Liver (tissue), 9 donors: ENCODE results near the gene SLC9B1. TPM values are rescaled to one million over a fixed set of nuclear protein-coding genes. Genes with fewer than 3 reads are reported as not detected.

Source experiments
- DNase-seq: peaks from one replicate; pipeline ENCODE4 v3.0.0-alpha.2; 2017; ENCODE audit warnings: low spot score
- H3K27ac ChIP-seq, 2 donors: one replicate each; pipeline ENCODE4 v1.7.0; 2013; ENCODE audit warnings: inconsistent platforms in 2 of 2, low read length in 2 of 2, control low read depth in 1 of 2, low read depth in 1 of 2, mild to moderate bottlenecking in 1 of 2
- H3K27me3 ChIP-seq, 4 donors: one replicate each; pipeline versions ENCODE4 v1.6.1 to v1.7.0; 2013; ENCODE audit warnings: low read length in 3 of 4, inconsistent platforms in 1 of 4, mild to moderate bottlenecking in 1 of 4, moderate library complexity in 1 of 4; ENCODE audit not compliant: control insufficient read depth in 4 of 4, insufficient read depth in 4 of 4
- H3K36me3 ChIP-seq, 4 donors: one replicate each; pipeline versions ENCODE4 v1.6.1 to v1.7.0; 2013; ENCODE audit warnings: low read length in 3 of 4, mild to moderate bottlenecking in 3 of 4, low read depth in 1 of 4, moderate library complexity in 1 of 4; ENCODE audit not compliant: control insufficient read depth in 4 of 4, insufficient read depth in 3 of 4
- H3K4me1 ChIP-seq, 4 donors: one replicate each; pipeline versions ENCODE4 v1.6.1 to v1.7.0; 2013; ENCODE audit warnings: low read length in 3 of 4, mild to moderate bottlenecking in 3 of 4, moderate library complexity in 1 of 4; ENCODE audit not compliant: control insufficient read depth in 4 of 4, insufficient read depth in 4 of 4
- H3K4me3 ChIP-seq, 3 donors: one replicate each; pipeline versions ENCODE4 v1.6.1 to v1.7.0; 2013; ENCODE audit warnings: low read length in 3 of 3, control low read depth in 1 of 3, low read depth in 1 of 3, mild to moderate bottlenecking in 1 of 3
- H3K9ac ChIP-seq, 2 donors: one replicate each; pipeline ENCODE4 v1.7.0; 2013; ENCODE audit warnings: low read length in 2 of 2, mild to moderate bottlenecking in 2 of 2, moderate library complexity in 2 of 2, control low read depth in 1 of 2, low read depth in 1 of 2
- H3K9me3 ChIP-seq, 4 donors: one replicate each; pipeline versions ENCODE4 v1.6.1 to v1.7.0; 2013; ENCODE audit warnings: low read length in 3 of 4; ENCODE audit not compliant: control insufficient read depth in 4 of 4
- ATF3 ChIP-seq: IDR thresholded peaks from 2 replicates; pipeline ENCODE4 v1.6.1; 2016; ENCODE audit warnings: antibody characterized with exemption
- CTCF ChIP-seq: fragments of 150-350 bp; IDR thresholded peaks from 2 replicates; pipeline ENCODE4 v1.5.1; 2017; ENCODE audit warnings: improper control_type of control experiment, low read depth, low read length; ENCODE audit not compliant: missing input control
- EGR1 ChIP-seq, 2 donors: IDR thresholded peaks; 2 replicates each; pipeline ENCODE4 v1.6.1; 2016 to 2018; ENCODE audit warnings: antibody characterized with exemption in 2 of 2, low read depth in 2 of 2
- FOXA1 ChIP-seq: IDR thresholded peaks from 2 replicates; pipeline ENCODE4 v1.6.1; 2016; ENCODE audit warnings: antibody characterized with exemption
- FOXA2 ChIP-seq: IDR thresholded peaks from 2 replicates; pipeline ENCODE4 v1.6.1; 2016; ENCODE audit warnings: antibody characterized with exemption
- GABPA ChIP-seq, 2 donors: IDR thresholded peaks in 1 of 2; conservative IDR thresholded peaks in 1 of 2; 2 replicates each; pipeline ENCODE4 v1.6.1; 2016; ENCODE audit warnings: antibody characterized with exemption in 2 of 2, mild to moderate bottlenecking in 1 of 2, moderate library complexity in 1 of 2
- HNF4G ChIP-seq: IDR thresholded peaks from 2 replicates; pipeline ENCODE4 v1.6.1; 2016; ENCODE audit warnings: antibody characterized with exemption
- JUND ChIP-seq, 2 donors: IDR thresholded peaks; 2 replicates each; pipeline ENCODE4 v1.6.1; 2016; ENCODE audit warnings: antibody characterized with exemption in 2 of 2
- MAX ChIP-seq: IDR thresholded peaks from 2 replicates; pipeline ENCODE4 v1.6.1; 2016; ENCODE audit warnings: antibody characterized with exemption
- NR2F2 ChIP-seq: IDR thresholded peaks from 2 replicates; pipeline ENCODE4 v1.6.1; 2016; ENCODE audit warnings: antibody characterized with exemption
- RAD21 ChIP-seq, 2 donors: IDR thresholded peaks; 2 replicates each; pipeline ENCODE4 v1.6.1; 2016; ENCODE audit warnings: antibody characterized with exemption in 2 of 2, mild to moderate bottlenecking in 2 of 2
- REST ChIP-seq: IDR thresholded peaks from 2 replicates; pipeline ENCODE4 v1.6.1; 2016; ENCODE audit warnings: antibody characterized with exemption, mild to moderate bottlenecking
- RXRA ChIP-seq, 2 donors: IDR thresholded peaks; 2 replicates each; pipeline ENCODE4 v1.6.1; 2017 to 2018; ENCODE audit warnings: antibody characterized with exemption in 2 of 2, mild to moderate bottlenecking in 1 of 2
- SP1 ChIP-seq: IDR thresholded peaks from 2 replicates; pipeline ENCODE4 v1.6.1; 2018; ENCODE audit warnings: antibody characterized with exemption, mild to moderate bottlenecking
- TAF1 ChIP-seq: conservative IDR thresholded peaks from 2 replicates; pipeline ENCODE4 v1.6.1; 2016; ENCODE audit warnings: antibody characterized with exemption, mild to moderate bottlenecking
- YY1 ChIP-seq: IDR thresholded peaks from 2 replicates; pipeline ENCODE4 v1.6.1; 2016; ENCODE audit warnings: antibody characterized with exemption, mild to moderate bottlenecking
- ZBTB33 ChIP-seq: IDR thresholded peaks from 2 replicates; pipeline ENCODE4 v1.6.1; 2016; ENCODE audit warnings: antibody characterized with exemption
- WGBS: extraction: QIAGEN DNeasy Blood & Tissue Kit; methylation state at CpG from one replicate; pipeline ENCODE4 v1.1.7; 2013; 5-methylcytosine and 5-hydroxymethylcytosine counted together
- polyA plus RNA-seq, 2 donors: library from polyadenylated mRNA; stranded (reverse) in 1 of 2; unstranded in 1 of 2; fragments of 200-250 nt in 1 of 2; fragments of >200 nt in 1 of 2; fragmentation: Nextera tagmentation in 1 of 2; extraction: Ambion mirVana in 1 of 2; gene quantifications; one replicate each; pipeline versions ENCODE4 v1.2.1 to v1.2.3, GENCODE V29; 2013 to 2015
- total RNA-seq, 2 donors: library from RNA; depleted of rRNA; stranded (reverse); fragments of >200 nt; gene quantifications; one replicate each; pipeline ENCODE4 v1.2.3, GENCODE V29; 2014
- donor health status: healthy.
- donor health status: healthy.
- donor health status: healthy.
- donor health status: healthy.
- donor health status: healthy.

SLC9B1 gene
- total and polyA plus RNA-seq, 4 donors, result 0.19 to 0.51 (median 0.50) TPM; not detected in 1

GRCh38 chr4:102883278-102883677, 136.2 kb downstream of the SLC9B1 start:
- Histone ChIP-seq H3K9me3 (no peaks in the 10 kb centered on the region), H3K27me3 (no peaks in the 10 kb centered on the region), H3K9ac (no peak overlapping the region), H3K36me3 (peaks cover 0 to 7% (median 0%) of the 10 kb centered on the region in 4 donors), H3K4me3 (no peak overlapping the region), H3K4me1 (peaks cover 0 to 2% (median 1%) of the 10 kb centered on the region in 4 donors), H3K27ac (no peak overlapping the region)
- 97% methylated on average over 2 of the region's 2 CpGs for WGBS
- TF ChIP-seq JUND (IDR thresholded peaks at IDR 0.05) (no peak), HNF4G (no peak), ATF3 (no peak), EGR1 (IDR thresholded peaks at IDR 0.05; ENCODE audit: low read depth in 2 of 2) (no peak), CTCF (no peak), FOXA2 (no peak), TAF1 (no peak), RXRA (IDR thresholded peaks at IDR 0.05) (no peak), MAX (no peak), REST (no peak), ZBTB33 (no peak), SP1 (no peak), FOXA1 (no peak), GABPA (IDR thresholded peaks at IDR 0.05 in 1 of 2, conservative IDR thresholded peaks at IDR 0.05 in 1 of 2) (no peak), RAD21 (IDR thresholded peaks at IDR 0.05) (no peak)
- no peak for DNase-seq

GRCh38 chr4:102881343-102881742, 138.2 kb downstream of the SLC9B1 start:
- no peak overlapping the region for H3K4me3 ChIP-seq
- WGBS, result 84% methylated on average over 1 of the region's 1 CpG
- no peaks in the 10 kb centered on the region for H3K9me3 ChIP-seq
- DNase-seq, result no peak
- H3K4me1 ChIP-seq, result peaks cover 0 to 7% (median 1%) of the 10 kb centered on the region in 4 donors
- no peak overlapping the region for H3K9ac ChIP-seq
- no peak overlapping the region for H3K27ac ChIP-seq
- H3K36me3 ChIP-seq, result peaks cover 0 to 7% (median 0%) of the 10 kb centered on the region in 4 donors
- H3K27me3 ChIP-seq, result no peaks in the 10 kb centered on the region
- TF ChIP-seq ATF3 (no peak), CTCF (no peak), YY1 (no peak), MAX (no peak), RXRA (IDR thresholded peaks at IDR 0.05) (no peak), HNF4G (no peak), SP1 (no peak), REST (no peak), NR2F2 (no peak), EGR1 (IDR thresholded peaks at IDR 0.05; ENCODE audit: low read depth in 2 of 2) (no peak), FOXA2 (no peak), JUND (IDR thresholded peaks at IDR 0.05) (no peak)
